ENCODE measurements around the gene LDAH. TPM values are rescaled to one million over a fixed set of nuclear protein-coding genes. Genes with fewer than 3 reads are reported as not detected.
A peak's percentile ranks its signal among the peaks of the same experiment; 100 is the strongest.
"Not testable (repeated sequence)": the region's sequence is repeated elsewhere in the genome, so short reads cannot be mapped to it uniquely, and the experiment has no call there.

The LDAH gene
- total RNA-seq, 2 donors from 2014 or later = 31.0 to 37.1 TPM

GRCh38 chr2:20818820-20819219 lies 4.1 kb downstream of the LDAH start:
- peaks cover 7% of the 10 kb centered on the region for H3K36me3 Mint-ChIP-seq
- peak overlapping the region; percentile 92 to 93 for H3K27ac Mint-ChIP-seq
- no peaks in the 10 kb centered on the region for H3K27me3 Mint-ChIP-seq
- H3K4me3 Mint-ChIP-seq = peak overlapping the region; percentile 86
- no peak for DNase-seq (ENCODE audit: low spot score)
- H3K4me1 Mint-ChIP-seq (ENCODE audit: low read depth in 2 of 2) = peaks cover 43 to 49% of the 10 kb centered on the region in 2 donors
- peak; percentile 83 to 86 for ATAC-seq
- no peaks in the 10 kb centered on the region for H3K9me3 Mint-ChIP-seq

- peaks cover 7% of the 10 kb centered on the region for H3K36me3 Mint-ChIP-seq
- no peak for ATAC-seq
- H3K9me3 Mint-ChIP-seq = no peaks in the 10 kb centered on the region
- peak overlapping the region in 1 of 2 donors; percentile 57 for H3K27ac Mint-ChIP-seq
- no peak overlapping the region for H3K4me3 Mint-ChIP-seq
- H3K27me3 Mint-ChIP-seq = no peaks in the 10 kb centered on the region
- peaks cover 49 to 50% of the 10 kb centered on the region in 2 donors for H3K4me1 Mint-ChIP-seq (ENCODE audit: low read depth in 2 of 2)
- DNase-seq (ENCODE audit: low spot score) = no peak
Measured at GRCh38 chr2:20815216-20815615, 7.7 kb downstream of the LDAH start.

- no peaks in the 10 kb centered on the region for H3K9me3 Mint-ChIP-seq
- peaks cover 32 to 33% of the 10 kb centered on the region in 2 donors for H3K4me1 Mint-ChIP-seq (ENCODE audit: low read depth in 2 of 2)
- ATAC-seq (no peak), DNase-seq (ENCODE audit: low spot score) (no peak)
- H3K36me3 Mint-ChIP-seq = peaks cover 7% of the 10 kb centered on the region
- no peak overlapping the region for H3K4me3 Mint-ChIP-seq
- H3K27ac Mint-ChIP-seq = peak overlapping the region in 1 of 2 donors; percentile 14
- no peaks in the 10 kb centered on the region for H3K27me3 Mint-ChIP-seq
Measured at GRCh38 chr2:20812779-20813178, 10.1 kb downstream of the LDAH start.

- Mint-ChIP-seq H3K4me1 (ENCODE audit: low read depth in 2 of 2) (peaks cover 8 to 14% of the 10 kb centered on the region in 2 donors), H3K36me3 (no peaks in the 10 kb centered on the region), H3K27me3 (no peaks in the 10 kb centered on the region), H3K9me3 (no peaks in the 10 kb centered on the region), H3K4me3 (no peak overlapping the region), H3K27ac (no peak overlapping the region)
- DNase-seq (ENCODE audit: low spot score) (no peak), ATAC-seq (no peak)
Measured at GRCh38 chr2:20806286-20806685, 16.6 kb downstream of the LDAH start.

GRCh38 chr2:20803974-20804373 lies 18.9 kb downstream of the LDAH start:
- no peak for ATAC-seq
- Mint-ChIP-seq H3K36me3 (no peaks in the 10 kb centered on the region), H3K27me3 (no peaks in the 10 kb centered on the region), H3K4me1 (ENCODE audit: low read depth in 2 of 2) (peaks cover 8 to 14% of the 10 kb centered on the region in 2 donors), H3K9me3 (no peaks in the 10 kb centered on the region), H3K27ac (no peak overlapping the region), H3K4me3 (no peak overlapping the region)
- no peak for DNase-seq (ENCODE audit: low spot score)

- no peaks in the 10 kb centered on the region for H3K27me3 Mint-ChIP-seq
- H3K4me1 Mint-ChIP-seq (ENCODE audit: low read depth in 2 of 2) = peaks cover 8 to 14% of the 10 kb centered on the region in 2 donors
- no peaks in the 10 kb centered on the region for H3K9me3 Mint-ChIP-seq
- ATAC-seq = peak in 1 of 2 donors; percentile 13
- no peak for DNase-seq (ENCODE audit: low spot score)
- H3K27ac Mint-ChIP-seq = no peak overlapping the region
- H3K36me3 Mint-ChIP-seq = no peaks in the 10 kb centered on the region
- no peak overlapping the region for H3K4me3 Mint-ChIP-seq
Measured at GRCh38 chr2:20803226-20803682, 19.6 kb downstream of the LDAH start.

GRCh38 chr2:20797096-20797495 lies 25.8 kb downstream of the LDAH start:
- Mint-ChIP-seq H3K27ac (peak overlapping the region in 1 of 2 donors; percentile 13), H3K9me3 (peaks cover 4% of the 10 kb centered on the region), H3K4me3 (no peak overlapping the region), H3K36me3 (peaks cover 37% of the 10 kb centered on the region), H3K4me1 (ENCODE audit: low read depth in 2 of 2) (peaks cover 25 to 29% of the 10 kb centered on the region in 2 donors), H3K27me3 (no peaks in the 10 kb centered on the region)
- DNase-seq (ENCODE audit: low spot score) = no peak
- ATAC-seq = no peak

- H3K4me1 Mint-ChIP-seq (ENCODE audit: low read depth in 2 of 2) = peaks cover 25 to 29% of the 10 kb centered on the region in 2 donors
- H3K36me3 Mint-ChIP-seq = peaks cover 37% of the 10 kb centered on the region
- ATAC-seq = no peak
- peaks cover 4% of the 10 kb centered on the region for H3K9me3 Mint-ChIP-seq
- H3K4me3 Mint-ChIP-seq = no peak overlapping the region
- H3K27me3 Mint-ChIP-seq = no peaks in the 10 kb centered on the region
- no peak for DNase-seq (ENCODE audit: low spot score)
- H3K27ac Mint-ChIP-seq = peak overlapping the region in 1 of 2 donors; percentile 13
Measured at GRCh38 chr2:20796374-20796791, 26.5 kb downstream of the LDAH start.

- Mint-ChIP-seq H3K4me1 (ENCODE audit: low read depth in 2 of 2) (peaks cover 25 to 29% of the 10 kb centered on the region in 2 donors), H3K36me3 (peaks cover 45% of the 10 kb centered on the region)
- not testable (repeated sequence) for DNase-seq (ENCODE audit: low spot score); H3K27me3 Mint-ChIP-seq; H3K9me3 Mint-ChIP-seq; ATAC-seq; H3K4me3 Mint-ChIP-seq; H3K27ac Mint-ChIP-seq
Measured at GRCh38 chr2:20793944-20794343, 29.0 kb downstream of the LDAH start.

- Mint-ChIP-seq H3K36me3 (peaks cover 12% of the 10 kb centered on the region), H3K27ac (no peak overlapping the region), H3K4me1 (ENCODE audit: low read depth in 2 of 2) (peaks cover 0 to 2% of the 10 kb centered on the region in 2 donors), H3K27me3 (no peaks in the 10 kb centered on the region), H3K4me3 (no peak overlapping the region), H3K9me3 (no peaks in the 10 kb centered on the region)
- ATAC-seq = peak in 1 of 2 donors; percentile 63
- no peak for DNase-seq (ENCODE audit: low spot score)
Measured at GRCh38 chr2:20781656-20782265, 41.1 kb downstream of the LDAH start.

- ATAC-seq = no peak
- Mint-ChIP-seq H3K36me3 (peaks cover 11% of the 10 kb centered on the region), H3K27me3 (no peaks in the 10 kb centered on the region), H3K27ac (no peak overlapping the region), H3K4me1 (ENCODE audit: low read depth in 2 of 2) (peaks cover 0 to 5% of the 10 kb centered on the region in 2 donors), H3K4me3 (no peak overlapping the region), H3K9me3 (no peaks in the 10 kb centered on the region)
- no peak for DNase-seq (ENCODE audit: low spot score)
Measured at GRCh38 chr2:20771299-20771698, 51.6 kb downstream of the LDAH start.

- no peak for ATAC-seq
- H3K36me3 Mint-ChIP-seq = peaks cover 11% of the 10 kb centered on the region
- DNase-seq (ENCODE audit: low spot score) = no peak
- H3K27ac Mint-ChIP-seq = no peak overlapping the region
- no peak overlapping the region for H3K4me3 Mint-ChIP-seq
- no peaks in the 10 kb centered on the region for H3K27me3 Mint-ChIP-seq
- H3K9me3 Mint-ChIP-seq = no peaks in the 10 kb centered on the region
- H3K4me1 Mint-ChIP-seq (ENCODE audit: low read depth in 2 of 2) = no peaks in the 10 kb centered on the region
Measured at GRCh38 chr2:20766798-20767644, 55.9 kb downstream of the LDAH start.

- ATAC-seq = no peak
- Mint-ChIP-seq H3K9me3 (no peaks in the 10 kb centered on the region), H3K27me3 (no peaks in the 10 kb centered on the region), H3K4me3 (no peak overlapping the region), H3K4me1 (ENCODE audit: low read depth in 2 of 2) (no peaks in the 10 kb centered on the region), H3K36me3 (peaks cover 11% of the 10 kb centered on the region), H3K27ac (no peak overlapping the region)
- no peak for DNase-seq (ENCODE audit: low spot score)
Measured at GRCh38 chr2:20766213-20766612, 56.7 kb downstream of the LDAH start.

All from natural killer cell treated with Interleukin-12 subunit alpha and Interleukin-12 subunit beta and Interleukin-15 and Interleukin-18, amount 100 ng/mL, for 72 hours (primary cell).